HG03280 (cell line): ENCODE measurements around the gene HEG1.

ENCODE experiments used
- ATAC-seq: cut with Tn5 transposase; IDR thresholded peaks from one replicate; pipeline ENCODE4 v1.9.1; 2021; ENCODE audit warnings: mild to moderate bottlenecking, moderate library complexity; ENCODE audit not compliant: unreplicated experiment

Gene HEG1

GRCh38 chr3:125069968-125070745 lies 14.4 kb upstream of the HEG1 start:
- ATAC-seq = no peak

DNA sequence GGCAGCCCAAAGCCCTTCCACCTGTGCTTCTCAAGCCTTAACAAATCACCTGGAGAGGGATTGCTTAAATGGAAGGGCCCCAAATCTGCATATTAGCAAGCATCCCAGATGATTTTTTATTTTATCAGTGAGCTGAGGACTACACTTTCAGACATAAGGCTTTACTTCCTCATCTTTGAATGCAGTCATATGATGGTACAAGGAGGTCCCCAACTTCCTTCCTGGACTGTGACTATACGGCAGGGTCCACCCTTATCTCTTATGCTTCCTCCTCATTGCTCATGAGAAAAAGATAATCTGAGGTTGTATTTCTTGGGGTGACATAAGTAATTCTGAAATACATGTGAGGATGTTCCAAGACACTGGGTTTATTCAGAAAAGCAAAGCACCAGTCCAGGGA lies 13.7 kb upstream of the HEG1 start:
- no peak for ATAC-seq

DNA sequence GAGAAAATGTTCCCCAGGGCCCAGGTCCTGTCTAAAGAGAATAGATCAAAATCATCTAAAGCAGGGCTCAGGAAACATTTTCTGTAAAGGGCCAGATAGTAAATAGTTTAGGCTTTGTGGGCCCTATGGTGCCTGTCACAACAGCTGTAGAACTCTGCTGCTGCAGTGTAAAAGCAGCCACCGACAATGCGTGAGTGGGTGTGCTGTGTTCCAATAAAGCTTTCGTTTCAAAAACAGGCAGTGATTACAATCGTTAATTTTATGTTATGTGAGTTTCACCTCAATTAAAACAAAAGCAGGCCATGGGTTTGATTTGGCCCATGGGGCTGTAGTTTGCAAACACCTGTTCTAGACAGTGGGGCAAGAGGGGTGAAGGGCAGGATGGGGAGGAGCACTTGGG lies 12.5 kb upstream of the HEG1 start:
- ATAC-seq = no peak

DNA sequence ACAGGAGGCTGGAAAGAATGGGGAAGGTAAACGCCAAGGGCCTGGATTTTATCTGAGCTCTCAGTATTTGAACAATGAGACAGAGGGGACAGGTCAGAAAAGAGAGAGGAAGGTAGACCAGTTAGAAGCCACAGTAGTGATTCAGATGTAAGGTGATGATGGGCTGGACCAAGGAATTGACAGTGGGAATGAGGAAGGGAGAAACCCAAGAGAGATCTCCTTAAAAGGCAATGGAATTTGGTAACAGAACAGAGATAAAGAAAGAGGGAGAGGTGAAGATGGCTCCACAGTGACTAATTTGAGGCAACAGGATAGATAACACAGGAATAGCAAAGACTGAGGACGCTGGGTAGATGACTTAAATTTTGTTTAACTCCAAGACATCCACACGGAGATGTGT lies 11.4 kb upstream of the HEG1 start:
- no peak for ATAC-seq

GRCh38 chr3:125062904-125063618 lies 7.3 kb upstream of the HEG1 start:
- ATAC-seq = no peak

DNA sequence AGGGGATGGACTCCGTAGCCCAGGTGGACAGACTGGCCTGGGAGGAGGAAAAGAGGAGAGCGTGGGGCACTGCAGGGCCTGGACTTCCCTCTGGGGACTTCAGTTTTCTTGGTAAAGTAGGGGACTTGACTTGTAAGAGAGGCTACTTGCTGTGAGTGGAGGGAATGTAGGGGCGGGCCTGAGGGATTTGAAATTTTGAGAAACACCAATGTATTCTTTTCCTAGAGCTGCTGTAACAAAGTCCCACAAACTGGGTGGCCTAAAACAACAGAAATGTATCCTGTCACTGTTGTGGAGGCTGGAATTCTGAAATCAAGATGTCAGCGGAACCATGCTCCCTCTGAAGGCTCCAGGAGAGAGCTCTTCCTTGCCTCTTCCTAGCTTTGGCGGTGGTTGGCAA lies 5.8 kb upstream of the HEG1 start:
- no peak for ATAC-seq

GRCh38 chr3:125061170-125061569 lies 5.4 kb upstream of the HEG1 start:
- no peak for ATAC-seq

- ATAC-seq = no peak
Observed at GRCh38 chr3:125059488-125060245, 3.9 kb upstream of the HEG1 start.

- no peak for ATAC-seq
Observed at GRCh38 chr3:125058959-125059358, 3.2 kb upstream of the HEG1 start.

DNA sequence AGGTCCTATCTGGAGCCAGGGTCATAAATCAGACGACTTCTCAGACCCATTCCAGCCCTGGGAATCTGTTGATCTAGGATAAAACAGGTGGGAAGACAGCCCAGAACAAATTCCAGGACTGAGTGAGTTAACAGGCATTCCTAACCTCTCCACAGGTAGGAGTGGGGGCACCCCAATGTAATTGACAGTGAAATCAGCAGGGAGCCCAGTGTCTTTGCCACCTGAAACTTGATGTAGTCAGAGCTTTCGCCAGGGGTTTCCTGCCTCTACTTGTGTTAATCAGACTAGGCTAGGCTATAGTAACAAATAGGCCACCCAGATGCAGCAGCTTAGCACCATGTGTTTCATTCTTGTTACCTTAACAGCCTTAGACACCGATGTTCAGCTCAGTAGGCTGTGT lies 2.7 kb upstream of the HEG1 start:
- no peak for ATAC-seq

DNA sequence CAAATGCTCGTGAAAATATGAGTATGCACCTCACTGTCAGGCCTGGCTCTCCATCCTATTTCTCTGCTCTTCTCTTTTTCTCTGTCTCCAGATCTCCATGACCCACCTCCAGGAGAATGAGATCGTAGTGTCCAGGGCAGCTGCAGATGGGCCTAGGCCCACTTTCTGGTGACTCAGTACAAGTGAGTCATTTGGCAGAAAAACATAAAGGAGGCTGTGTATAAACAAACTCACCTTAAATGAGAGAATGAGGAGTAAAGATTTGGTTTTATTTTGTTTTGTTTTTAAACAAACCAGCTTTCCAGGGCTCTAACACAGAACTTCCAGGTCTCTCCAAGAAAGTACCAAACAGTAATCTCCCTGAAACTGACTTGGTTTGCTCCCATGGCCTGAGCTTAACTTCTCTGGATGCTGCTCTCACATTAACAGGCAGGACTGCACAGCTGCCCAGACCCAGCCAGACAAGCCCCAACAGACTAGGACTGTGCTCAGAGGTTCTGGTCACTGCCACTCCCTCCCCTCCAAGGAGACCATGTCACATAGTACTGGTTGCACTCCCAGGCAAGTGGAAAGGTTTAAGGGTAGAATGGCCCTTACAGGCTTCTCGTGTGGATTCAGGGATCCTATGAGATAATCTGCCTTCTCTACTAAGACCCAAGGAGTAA lies 1.5 kb upstream of the HEG1 start:
- no peak for ATAC-seq

DNA sequence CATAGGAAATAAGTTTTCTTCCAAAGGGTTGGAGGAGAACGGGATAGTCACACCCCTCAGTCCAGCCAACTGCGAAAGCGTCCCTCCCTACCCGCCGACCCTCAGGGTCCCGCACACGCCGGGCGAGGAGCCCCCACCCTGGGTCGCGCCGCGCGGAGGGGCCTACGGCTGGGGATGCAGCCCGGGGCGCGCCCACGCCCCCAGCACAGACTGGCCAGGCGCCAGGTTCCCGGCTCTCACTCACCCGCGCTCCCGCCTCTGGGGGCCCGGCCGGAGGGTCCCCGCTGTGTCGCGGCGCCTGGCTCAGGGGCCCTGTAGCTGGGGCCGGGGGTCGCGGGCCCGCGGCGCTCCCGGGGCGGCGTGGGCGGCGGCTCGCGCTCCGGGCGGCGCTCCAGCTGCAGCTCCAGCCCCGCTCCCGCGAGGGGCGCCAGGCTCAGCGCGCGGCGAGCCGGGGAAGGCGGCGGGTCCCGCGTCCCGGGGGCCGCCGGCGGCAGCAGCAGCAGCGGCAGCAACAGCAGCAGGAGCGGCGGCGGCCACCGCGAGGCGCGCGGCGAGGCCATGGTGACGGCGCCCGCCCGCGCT lies 375 bp downstream of the HEG1 start:
- peak; percentile 28 for ATAC-seq

DNA sequence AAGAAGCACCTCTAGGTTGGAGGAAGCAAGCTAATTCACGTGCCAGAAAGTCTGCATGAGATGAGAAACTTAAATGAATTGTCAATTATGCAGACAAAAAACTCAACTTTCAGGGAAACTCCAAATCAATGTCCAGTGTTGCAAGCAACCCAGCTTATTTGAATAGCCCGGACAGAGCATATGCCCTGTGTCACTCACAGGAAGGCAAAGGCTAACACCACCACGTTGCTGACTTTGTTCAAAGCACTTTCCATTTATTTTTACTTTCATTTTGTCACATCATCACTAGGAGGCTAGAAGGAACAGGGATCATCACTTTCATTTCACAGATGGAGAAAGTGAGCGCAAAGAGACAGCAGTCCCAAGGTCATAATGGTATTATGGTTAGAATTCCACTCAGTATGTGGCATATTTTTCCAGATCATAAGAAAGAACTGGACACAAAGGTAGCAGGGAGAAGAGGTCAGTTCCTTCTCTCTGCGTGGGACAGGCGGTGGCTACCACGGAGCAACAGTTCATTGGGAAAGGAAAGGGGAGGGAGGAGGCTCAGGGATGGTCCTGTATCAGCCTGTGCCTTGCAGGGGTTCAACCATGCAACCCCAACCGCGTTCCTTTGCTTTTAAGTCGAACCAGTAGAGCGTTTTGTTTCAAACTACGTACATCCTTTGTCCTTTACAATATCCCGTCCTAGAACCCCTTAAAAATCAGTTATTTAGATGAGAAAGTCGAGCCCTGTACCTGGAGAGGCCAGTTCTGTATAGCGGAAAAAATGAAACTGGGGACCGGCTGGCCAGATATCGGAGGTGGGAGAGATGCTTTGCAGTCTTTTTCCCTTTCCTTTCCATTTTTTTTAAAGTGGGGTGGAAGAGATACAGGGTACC lies 1.1 kb downstream of the HEG1 start:
- ATAC-seq = peak; percentile 34

- ATAC-seq = no peak
Observed at GRCh38 chr3:125054062-125054448, 1.7 kb downstream of the HEG1 start.

- no peak for ATAC-seq
Observed at GRCh38 chr3:125053304-125053699, 2.5 kb downstream of the HEG1 start.

- ATAC-seq = no peak
Observed at GRCh38 chr3:125052624-125053303, 3.0 kb downstream of the HEG1 start.

- no peak for ATAC-seq
Observed at GRCh38 chr3:125051715-125052581, 3.8 kb downstream of the HEG1 start.

DNA sequence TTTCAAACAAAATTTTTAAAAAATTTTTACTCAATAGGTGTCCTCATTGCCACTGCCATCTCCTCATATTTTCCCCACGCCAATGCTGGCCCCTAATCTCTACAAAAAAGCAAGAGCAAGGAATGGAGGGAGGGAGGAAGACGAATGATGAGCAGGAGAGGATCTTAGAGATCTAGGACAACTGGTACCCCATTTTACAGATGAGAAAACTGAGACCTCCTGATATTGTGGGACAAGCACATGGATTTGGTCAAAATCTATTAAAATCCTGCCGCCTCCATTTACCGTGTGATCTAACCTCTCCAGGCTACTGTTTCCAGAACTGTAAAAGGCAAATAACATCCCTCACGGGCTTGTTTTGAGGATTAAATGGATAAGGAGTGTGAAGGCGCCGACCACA lies 4.6 kb downstream of the HEG1 start:
- ATAC-seq = no peak
